IPS-11a (cell line): ENCODE measurements around the gene LMOD3.

Experiments
- H3K4me3 ChIP-seq: one replicate; pipeline ENCODE4 v1.5.1; 2013; ENCODE audit warnings: low read depth, low read length, control low read depth

Gene LMOD3

GRCh38 chr3:69126216-69126615, 3.8 kb upstream of the LMOD3 start:
- H3K4me3 ChIP-seq = no peak overlapping the region

DNA sequence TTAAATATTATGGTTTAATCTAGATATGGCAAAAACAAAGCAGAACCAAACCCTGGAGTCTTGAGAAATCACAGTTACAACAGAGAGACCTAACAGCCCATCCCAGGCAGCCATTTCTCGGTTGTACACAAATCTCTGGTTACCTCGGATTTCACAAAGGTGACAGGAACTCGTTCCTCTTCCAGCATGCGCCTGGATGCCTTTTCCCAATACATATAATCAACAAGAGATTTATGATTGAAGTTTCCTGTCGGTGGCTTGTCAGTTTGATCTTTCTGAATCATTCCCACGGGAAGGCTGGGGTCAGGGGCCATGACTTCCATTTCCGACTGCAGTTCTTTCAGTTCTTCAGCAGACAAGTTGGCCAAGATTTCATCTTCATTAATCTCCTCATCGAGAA, 445 bp downstream of the LMOD3 start:
- H3K4me3 ChIP-seq = no peak overlapping the region

- no peak overlapping the region for H3K4me3 ChIP-seq
Measured at GRCh38 chr3:69121513-69121912, 882 bp downstream of the LMOD3 start.

GRCh38 chr3:69120879-69121464, 1.4 kb downstream of the LMOD3 start:
- no peak overlapping the region for H3K4me3 ChIP-seq

- H3K4me3 ChIP-seq = no peak overlapping the region
Measured at GRCh38 chr3:69119681-69120080, 2.7 kb downstream of the LMOD3 start.

DNA sequence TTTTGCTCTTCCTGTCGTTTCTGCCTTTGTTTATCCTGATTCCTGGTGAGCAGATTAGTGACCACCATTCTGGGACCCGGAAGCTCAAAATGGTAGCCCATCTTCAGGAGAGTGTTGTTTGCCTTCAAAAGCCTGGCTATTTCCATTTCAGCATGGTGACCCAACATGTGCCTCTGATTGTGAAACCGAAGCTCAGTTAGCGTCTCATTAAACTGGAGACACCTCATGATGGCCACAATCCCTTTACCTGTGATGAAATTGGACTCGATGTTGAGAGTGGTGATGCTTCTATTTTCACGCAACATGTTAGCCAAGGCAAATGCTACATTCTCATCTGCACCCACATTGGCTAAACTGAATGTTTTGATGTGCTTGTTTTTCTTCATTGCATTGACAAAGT, 3.3 kb downstream of the LMOD3 start:
- no peak overlapping the region for H3K4me3 ChIP-seq

DNA sequence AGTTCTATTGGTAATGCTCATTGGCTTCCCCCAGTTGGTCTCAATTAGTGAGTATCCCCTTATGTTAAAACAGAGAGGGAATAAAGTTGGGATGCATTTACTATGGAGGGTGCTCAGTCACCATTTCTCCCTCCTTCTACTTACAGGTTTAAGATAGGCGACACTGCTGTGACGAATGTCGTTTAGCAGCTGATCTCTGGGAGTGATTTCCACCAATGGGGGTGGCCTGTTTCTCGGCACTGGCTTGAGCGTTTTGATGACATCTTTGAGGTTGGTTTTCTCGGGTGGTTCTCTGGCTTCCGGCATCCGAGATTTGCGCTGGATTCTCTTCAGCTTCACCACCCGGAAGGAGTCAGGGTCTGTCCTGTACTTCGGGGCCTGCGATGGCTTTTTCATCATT, 3.8 kb downstream of the LMOD3 start:
- H3K4me3 ChIP-seq = no peak overlapping the region

DNA sequence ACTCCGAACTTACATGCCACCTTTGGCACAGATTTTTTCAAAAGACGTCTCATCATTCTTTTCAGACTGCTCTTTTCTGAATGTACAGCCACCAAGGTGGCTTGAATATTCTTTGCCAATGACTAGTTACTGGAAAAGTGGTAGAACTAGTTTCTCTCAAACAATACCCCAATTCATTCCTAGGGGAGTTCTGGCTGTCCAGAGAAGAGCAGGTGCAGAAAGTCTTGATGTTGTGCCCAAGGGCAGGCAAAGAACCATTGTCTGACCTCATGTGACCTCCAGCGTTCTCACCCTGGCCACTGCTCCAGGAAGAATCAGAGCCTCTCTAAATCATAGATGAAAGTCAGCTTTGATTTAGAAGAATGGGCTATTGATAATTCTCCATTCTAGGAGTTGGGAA, 5.5 kb downstream of the LMOD3 start:
- H3K4me3 ChIP-seq = no peak overlapping the region

- no peak overlapping the region for H3K4me3 ChIP-seq
Measured at GRCh38 chr3:69116162-69116561, 6.2 kb downstream of the LMOD3 start.

DNA sequence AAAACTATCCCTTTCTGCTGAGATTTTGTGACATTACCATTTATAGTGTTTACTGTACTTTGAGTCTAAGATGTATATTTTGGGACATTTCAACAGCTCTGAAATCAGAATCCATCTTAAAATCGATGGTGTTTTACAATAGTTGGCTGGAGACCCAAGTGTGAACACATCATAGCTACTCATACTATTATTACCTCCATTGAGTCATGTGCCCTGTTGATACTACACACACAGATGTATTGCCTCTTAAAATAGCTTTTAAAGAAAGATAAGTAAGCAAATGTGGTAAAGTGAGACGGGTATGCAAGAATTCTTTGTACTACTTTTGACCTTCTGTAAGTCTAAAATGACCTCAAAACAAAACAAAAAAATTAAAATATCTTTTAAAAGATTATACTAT, 6.7 kb downstream of the LMOD3 start:
- H3K4me3 ChIP-seq = no peak overlapping the region

DNA sequence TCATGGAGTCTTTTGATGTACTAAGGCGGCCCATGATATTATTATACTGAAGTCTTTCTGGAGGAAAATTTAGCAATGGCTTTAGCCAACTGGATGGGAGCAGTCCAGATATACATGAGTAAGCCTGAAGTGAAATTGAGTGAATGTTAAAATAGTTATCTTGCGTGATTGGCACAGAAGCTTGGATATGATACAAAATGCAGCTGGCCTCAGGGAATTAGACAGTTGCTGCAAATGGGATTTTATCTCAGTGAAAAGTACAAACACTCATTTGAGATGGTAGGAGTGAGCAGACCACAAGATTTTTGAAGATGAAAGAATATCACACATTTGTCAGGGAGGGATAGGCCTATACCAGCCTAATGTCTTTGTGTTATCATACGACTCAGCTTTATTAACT, 8.9 kb downstream of the LMOD3 start:
- H3K4me3 ChIP-seq = no peak overlapping the region

- H3K4me3 ChIP-seq = no peak overlapping the region
Measured at GRCh38 chr3:69110941-69111546, 11.4 kb downstream of the LMOD3 start.

- H3K4me3 ChIP-seq = no peak overlapping the region
Measured at GRCh38 chr3:69108811-69109210, 13.6 kb downstream of the LMOD3 start.

DNA sequence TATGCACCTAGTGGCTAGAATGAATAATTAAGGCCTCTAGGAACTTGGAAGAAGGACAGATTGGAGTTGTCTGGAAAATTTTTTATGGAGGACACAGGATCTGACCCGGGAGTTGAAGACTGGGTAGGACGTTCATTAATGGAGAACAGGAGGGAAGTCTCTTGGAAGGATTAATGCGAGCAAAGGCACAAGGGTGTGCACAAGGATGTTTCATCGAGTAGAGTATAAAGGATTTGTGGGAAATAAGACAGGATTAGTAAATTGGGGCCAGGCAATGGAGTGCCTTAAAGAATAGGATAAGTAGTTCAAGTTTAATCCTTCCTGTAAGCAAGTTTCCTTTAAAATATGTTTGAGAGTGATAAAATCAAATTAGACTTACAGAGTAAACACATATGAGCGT, 14.6 kb downstream of the LMOD3 start:
- no peak overlapping the region for H3K4me3 ChIP-seq

- no peak overlapping the region for H3K4me3 ChIP-seq
Measured at GRCh38 chr3:69105320-69105719, 17.1 kb downstream of the LMOD3 start.

DNA sequence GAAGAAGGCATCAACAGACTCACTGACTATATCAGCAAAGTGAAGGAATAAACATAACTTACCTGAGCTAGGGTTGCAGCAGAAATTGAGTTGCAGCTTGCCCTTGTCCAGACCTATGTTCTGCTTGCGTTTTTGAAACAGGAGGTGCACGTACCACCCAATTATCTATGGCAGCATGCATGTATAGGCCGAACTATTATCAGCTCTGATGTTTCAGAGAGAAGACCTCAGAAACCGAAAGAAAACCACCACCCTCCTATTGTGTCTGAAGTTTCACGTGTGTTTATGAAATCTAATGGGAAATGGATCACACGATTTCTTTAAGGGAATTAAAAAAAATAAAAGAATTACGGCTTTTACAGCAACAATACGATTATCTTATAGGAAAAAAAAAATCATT, 17.8 kb downstream of the LMOD3 start:
- H3K4me3 ChIP-seq = no peak overlapping the region

GRCh38 chr3:69103123-69103522, 19.3 kb downstream of the LMOD3 start:
- H3K4me3 ChIP-seq = no peak overlapping the region

- H3K4me3 ChIP-seq = no peak overlapping the region
Measured at GRCh38 chr3:69102384-69102783, 20.0 kb downstream of the LMOD3 start.

DNA sequence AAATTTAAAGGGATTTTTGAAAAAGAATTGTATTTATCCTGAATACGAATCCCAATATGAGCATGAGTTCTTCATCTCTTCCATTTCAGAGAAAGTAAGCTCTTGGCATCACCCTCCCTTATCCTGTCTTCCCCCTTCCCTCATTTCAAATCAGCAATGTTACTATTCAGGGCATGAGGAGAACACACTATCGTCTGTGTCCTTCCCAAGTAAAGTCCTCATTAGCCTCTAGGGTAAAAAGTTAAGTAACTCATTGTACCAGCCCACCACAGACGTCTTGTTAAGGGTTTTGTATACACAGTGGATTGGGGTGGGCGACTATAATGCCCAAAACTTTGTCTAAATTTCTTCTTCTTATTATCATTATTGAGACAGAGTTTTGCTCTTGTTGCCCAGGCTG, 22.8 kb downstream of the LMOD3 start:
- no peak overlapping the region for H3K4me3 ChIP-seq

DNA sequence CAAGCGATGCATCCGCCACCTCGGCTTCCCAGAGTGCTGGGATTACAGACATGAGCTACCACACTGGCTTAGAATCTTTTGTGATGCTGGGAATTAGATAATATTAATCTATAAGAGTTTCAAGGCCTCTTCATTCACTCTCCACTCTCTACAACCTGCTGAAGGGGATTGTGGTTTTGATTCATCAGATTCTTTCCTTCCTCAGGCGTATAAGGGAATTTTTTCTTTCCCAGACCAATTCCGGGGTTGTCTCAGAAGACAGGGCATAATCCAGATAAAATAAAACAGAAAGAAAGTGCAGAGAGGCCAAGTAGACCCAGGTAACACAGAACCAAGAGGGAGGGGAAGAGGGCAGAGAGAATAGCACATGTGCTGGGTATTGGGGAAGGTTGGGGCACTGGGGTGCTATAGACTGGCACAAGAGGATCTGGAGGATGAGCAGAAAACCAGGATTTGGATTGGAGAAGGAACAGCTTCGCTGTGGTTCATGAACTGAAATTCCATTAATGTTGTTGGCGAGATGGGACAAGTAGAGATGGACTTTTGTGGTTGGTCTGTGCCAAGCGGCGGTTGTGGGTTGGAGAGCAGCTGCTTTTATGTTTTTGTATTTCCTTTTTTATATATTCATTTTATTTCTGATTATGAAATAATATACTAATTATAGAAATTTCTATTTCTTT, 24.8 kb downstream of the LMOD3 start:
- no peak overlapping the region for H3K4me3 ChIP-seq

DNA sequence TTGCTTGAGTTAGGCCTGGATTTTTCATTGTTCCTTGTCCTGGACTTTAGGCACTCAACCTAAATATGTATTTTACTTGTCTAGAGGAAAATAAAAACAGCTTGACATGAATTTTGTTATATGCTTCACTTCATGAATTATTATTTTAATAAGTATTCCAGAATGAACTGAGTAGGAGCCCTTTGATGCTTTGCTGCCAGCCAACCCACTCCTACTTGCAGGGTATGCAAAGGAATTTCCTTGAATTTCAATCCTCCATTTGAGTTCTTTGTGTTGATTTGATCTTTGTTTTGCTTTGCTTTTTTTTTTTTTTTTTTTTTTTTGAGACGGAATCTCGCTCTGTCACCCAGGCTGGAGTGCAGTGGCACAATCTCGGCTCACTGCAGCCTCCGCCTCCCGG, 26.1 kb downstream of the LMOD3 start:
- H3K4me3 ChIP-seq = no peak overlapping the region

DNA sequence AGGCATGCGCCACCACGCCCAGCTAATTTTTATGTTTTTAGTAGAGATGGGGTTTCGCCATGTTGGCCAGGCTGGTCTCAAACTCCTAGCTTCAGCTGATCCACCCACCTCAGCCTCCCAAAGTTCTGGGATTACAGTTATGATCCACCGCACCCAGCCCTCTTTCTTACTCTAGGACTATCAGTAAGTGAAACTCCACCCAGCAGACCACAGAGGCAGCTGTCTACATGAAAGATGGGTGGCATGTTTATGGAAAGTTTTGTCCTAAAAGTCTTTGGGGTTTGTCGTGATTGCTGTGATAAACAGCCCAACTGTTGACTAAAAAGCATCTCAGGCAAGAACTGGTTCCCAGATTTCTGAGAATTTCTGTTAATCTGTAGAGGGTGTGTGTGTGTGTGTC, 26.8 kb downstream of the LMOD3 start:
- no peak overlapping the region for H3K4me3 ChIP-seq
